Activated B cell treated with CpG ODN at 0.5 μM for 24 hours (primary cell): ENCODE measurements around the gene VCL. TPM values are rescaled to one million over a fixed set of nuclear protein-coding genes. Genes with fewer than 3 reads are reported as not detected.

Source experiments
- ATAC-seq: fragments of 200-7000 bp; cut with Tn5 transposase; one replicate; pipeline ENCODE4 v1.10.0; 2021; ENCODE audit warnings: low read depth, mild to moderate bottlenecking, moderate library complexity
- CTCF ChIA-PET: fragments of 350-600 bp; sonication (Branson Sonifier 250); formaldehyde crosslinking; loops from one replicate; lab custom pipeline; 2021; ENCODE audit warnings: antibody characterized with exemption; lab: Charles Lee
- POLR2A ChIA-PET: fragments of 350-600 bp; sonication (Branson Sonifier 250); formaldehyde crosslinking; loops from one replicate; lab custom pipeline; 2021; ENCODE audit warnings: antibody characterized with exemption; lab: Charles Lee
- DNase-seq: peaks from one replicate; pipeline ENCODE4 v3.0.0; 2022
- H3K27ac Mint-ChIP-seq: one replicate; pipeline ENCODE4 v1.8.0; 2020; ENCODE audit warnings: mixed read lengths
- H3K27me3 Mint-ChIP-seq: one replicate; pipeline ENCODE4 v1.8.0; 2021; ENCODE audit warnings: mixed read lengths
- H3K36me3 Mint-ChIP-seq: one replicate; pipeline ENCODE4 v1.8.0; 2021; ENCODE audit warnings: low read depth, mixed read lengths
- H3K4me1 Mint-ChIP-seq: one replicate; pipeline ENCODE4 v1.8.0; 2021; ENCODE audit warnings: mixed read lengths
- H3K4me3 Mint-ChIP-seq: one replicate; pipeline ENCODE4 v1.8.0; 2020; ENCODE audit warnings: mild to moderate bottlenecking, mixed read lengths
- H3K9me3 Mint-ChIP-seq: one replicate; pipeline ENCODE4 v1.8.0; 2020; ENCODE audit warnings: mixed read lengths
- CTCF ChIP-seq: fragments of 200-600 bp; IDR thresholded peaks from one replicate; pipeline ENCODE4 v1.8.0; 2022; ENCODE audit warnings: antibody characterized with exemption, mild to moderate bottlenecking
- intact Hi-C: fragments of 100-400 bp; cut with micrococcal nuclease; formaldehyde crosslinking; loops from one replicate; pipeline ENCODE4 v1.15.1; 2024
- total RNA-seq: library from RNA; stranded (reverse); gene quantifications from 2 replicates; pipeline ENCODE4 v1.2.3, GENCODE V29; 2022

VCL gene
- total RNA-seq, 1 donor from 2014 or later, result 21.3 TPM

GRCh38 chr10:74151879-74152722 lies 154.2 kb downstream of the VCL start:
- Mint-ChIP-seq H3K27me3 (no peaks in the 10 kb centered on the region), H3K36me3 (peaks cover 12% of the 10 kb centered on the region), H3K4me3 (peak overlapping the region; percentile 28), H3K9me3 (no peaks in the 10 kb centered on the region), H3K27ac (no peak overlapping the region), H3K4me1 (peaks cover 62% of the 10 kb centered on the region)
- CTCF ChIA-PET, result interaction anchor here (0.7 to 1.8 kb wide), 5 partner anchors 24 to 61 kb away, joined by 3 to 22 read pairs (median 5); no protein-coding TSS in a partner anchor
- POLR2A ChIA-PET, result interaction anchor here (1.1 to 4.5 kb wide), 8 partner anchors 14 to 75 kb away, joined by 3 to 57 read pairs (median 14); no protein-coding TSS in a partner anchor
- TF ChIP-seq CTCF, result no peak
- intact Hi-C loops, result loop anchor here (1.0 kb wide), 8 partner anchors 14 to 1082 kb away; partner anchors contain the start of gene KAT6B
- DNase-seq (no peak), ATAC-seq (no peak)

GRCh38 chr10:74153123-74153522 lies 155.2 kb downstream of the VCL start:
- ATAC-seq, result no peak
- intact Hi-C loops, result no loop called here
- peak overlapping the region; percentile 20 for H3K4me3 Mint-ChIP-seq
- DNase-seq, result no peak
- no peaks in the 10 kb centered on the region for H3K27me3 Mint-ChIP-seq
- peaks cover 7% of the 10 kb centered on the region for H3K36me3 Mint-ChIP-seq
- ChIA-PET CTCF (no interaction called here), POLR2A (interaction anchor here (0.6 to 4.5 kb wide), 4 partner anchors 9 to 673 kb away, joined by 3 to 57 read pairs (median 4); no protein-coding TSS in a partner anchor)
- no peak overlapping the region for H3K27ac Mint-ChIP-seq
- H3K4me1 Mint-ChIP-seq, result peaks cover 65% of the 10 kb centered on the region
- no peaks in the 10 kb centered on the region for H3K9me3 Mint-ChIP-seq
- no peak for TF ChIP-seq CTCF

GRCh38 chr10:74153676-74154075 lies 155.8 kb downstream of the VCL start:
- Mint-ChIP-seq H3K27ac (peak overlapping the region; percentile 19), H3K27me3 (no peaks in the 10 kb centered on the region), H3K36me3 (peaks cover 5% of the 10 kb centered on the region), H3K4me1 (peaks cover 67% of the 10 kb centered on the region), H3K9me3 (no peaks in the 10 kb centered on the region), H3K4me3 (no peak overlapping the region)
- intact Hi-C loops, result no loop called here
- ChIA-PET POLR2A (interaction anchor here (1.0 to 4.5 kb wide), 3 partner anchors 8 to 24 kb away, joined by 3 to 57 read pairs (median 4); no protein-coding TSS in a partner anchor), CTCF (interaction anchor here (3.3 kb wide), 1 partner anchor 59 kb away, joined by 11 read pairs; no protein-coding TSS in a partner anchor)
- no peak for TF ChIP-seq CTCF
- ATAC-seq (no peak), DNase-seq (no peak)

- Mint-ChIP-seq H3K36me3 (peaks cover 2% of the 10 kb centered on the region), H3K9me3 (no peaks in the 10 kb centered on the region), H3K27me3 (no peaks in the 10 kb centered on the region), H3K4me1 (peaks cover 82% of the 10 kb centered on the region), H3K4me3 (no peak overlapping the region), H3K27ac (peak overlapping the region; percentile 85)
- no peak for DNase-seq
- intact Hi-C loops, result no loop called here
- peak; percentile 67 for ATAC-seq
- POLR2A ChIA-PET, result interaction anchor here (0.7 to 2.4 kb wide), 5 partner anchors 10 to 23 kb away, joined by 3 to 12 read pairs (median 4); no protein-coding TSS in a partner anchor
- CTCF ChIA-PET, result interaction anchor here (0.9 to 3.3 kb wide), 4 partner anchors 17 to 307 kb away, joined by 3 to 11 read pairs (median 3); no protein-coding TSS in a partner anchor
- no peak for TF ChIP-seq CTCF
Observed at GRCh38 chr10:74156919-74157289, 159.0 kb downstream of the VCL start.

- Mint-ChIP-seq H3K27me3 (no peaks in the 10 kb centered on the region), H3K27ac (peak overlapping the region; percentile 30), H3K4me1 (peaks cover 81% of the 10 kb centered on the region), H3K9me3 (no peaks in the 10 kb centered on the region), H3K4me3 (no peak overlapping the region), H3K36me3 (peaks cover 5% of the 10 kb centered on the region)
- no peak for ATAC-seq
- CTCF ChIA-PET, result no interaction called here
- DNase-seq, result no peak
- POLR2A ChIA-PET, result no interaction called here
- intact Hi-C loops, result no loop called here
- no peak for TF ChIP-seq CTCF
Observed at GRCh38 chr10:74160013-74160412, 162.1 kb downstream of the VCL start.
